ENCODE measurements around the gene BTBD6.
A peak's percentile ranks its signal among the peaks of the same experiment; 100 is the strongest.

BTBD6 gene

DNA sequence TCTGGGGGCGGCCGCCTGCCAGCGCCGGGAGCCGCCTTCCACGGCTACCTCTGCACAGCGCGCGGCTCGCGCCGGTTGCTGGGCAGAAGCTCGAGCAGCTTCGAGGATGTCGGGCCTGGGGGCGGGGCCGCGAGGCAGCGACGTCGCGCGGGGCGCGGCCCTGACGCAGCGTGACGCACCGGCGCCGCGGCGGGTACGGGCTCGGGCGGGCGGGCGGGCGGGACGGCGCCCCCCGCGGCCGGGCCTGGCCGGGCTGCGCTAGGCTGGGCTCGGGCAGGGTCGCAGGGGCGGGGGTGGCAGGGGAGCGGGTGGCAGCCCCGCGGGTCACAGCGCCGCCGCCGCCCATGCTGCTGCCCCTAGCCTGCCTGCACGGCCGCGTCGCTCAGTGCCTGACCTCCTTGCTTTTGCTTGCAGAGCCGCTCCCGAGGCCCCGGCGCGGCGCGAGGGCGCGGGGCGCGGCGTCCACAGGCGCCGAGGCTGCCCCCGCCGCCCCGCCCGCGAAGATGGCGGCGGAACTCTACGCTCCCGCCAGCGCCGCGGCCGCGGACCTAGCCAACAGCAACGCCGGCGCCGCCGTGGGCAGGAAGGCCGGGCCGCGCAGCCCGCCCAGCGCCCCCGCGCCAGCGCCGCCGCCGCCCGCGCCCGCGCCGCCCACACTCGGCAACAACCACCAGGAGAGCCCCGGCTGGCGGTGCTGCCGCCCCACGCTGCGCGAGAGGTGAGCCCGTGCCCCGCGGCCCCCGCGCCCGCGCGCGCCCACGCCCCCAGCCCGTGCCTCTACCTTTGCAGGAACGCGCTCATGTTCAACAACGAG, at the start of gene BTBD6:
BTBD6 (plus strand) TSS at position 166 of the 814 bp plus-strand sequence; CDS start at position 345, 179 bp downstream.
- DNase-seq (ENCODE audit: low read depth in 2 of 2): peak; percentile 84 to 86

DNA sequence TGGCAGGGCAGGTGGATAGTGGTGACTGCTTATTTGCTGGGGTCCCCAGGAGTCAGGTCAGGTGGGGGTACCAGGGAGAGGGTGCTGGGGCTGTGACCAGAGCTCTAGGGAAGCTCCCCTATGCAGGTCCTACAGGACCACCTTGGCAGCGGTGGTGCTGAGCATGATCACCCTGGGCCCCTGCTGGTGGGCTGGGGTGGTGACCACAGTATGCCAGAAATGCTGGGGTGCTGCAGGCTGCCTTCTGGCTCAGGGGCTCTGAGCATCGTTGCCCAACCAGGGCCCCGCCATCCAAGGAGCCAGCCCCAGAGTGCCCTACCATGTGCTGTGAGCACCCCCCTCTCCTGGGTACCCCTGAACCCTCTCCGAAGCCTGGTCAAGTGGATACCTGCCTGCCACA, 49.7 kb upstream of the BTBD6 start:
- no peak for DNase-seq (ENCODE audit: low read depth in 2 of 2)

- no peak for DNase-seq (ENCODE audit: low read depth in 2 of 2)
These were observed 49.2 kb upstream of the BTBD6 start for GRCh38 chr14:105199093-105199492.

DNA sequence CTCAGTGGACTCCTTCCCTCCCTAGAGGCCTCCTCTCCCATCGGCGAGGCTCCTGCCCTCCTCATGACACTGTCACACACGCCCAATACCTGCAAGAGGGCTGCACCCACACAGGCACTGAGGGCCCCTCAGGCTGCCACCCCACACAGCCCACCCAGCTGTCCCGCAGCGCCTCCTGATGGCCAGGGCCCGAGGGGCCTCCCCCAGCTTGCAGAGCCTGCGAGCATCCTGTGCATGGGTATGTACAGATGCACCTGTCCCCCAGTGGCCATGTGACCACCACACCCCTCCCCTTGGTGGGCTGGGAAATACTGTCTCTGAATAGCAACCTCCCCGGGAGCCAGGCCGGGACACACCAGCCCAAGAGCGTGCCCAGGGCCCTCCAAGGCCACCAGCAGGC, 48.3 kb upstream of the BTBD6 start:
- no peak for DNase-seq (ENCODE audit: low read depth in 2 of 2)

GRCh38 chr14:105200641-105201040, 47.7 kb upstream of the BTBD6 start:
- DNase-seq (ENCODE audit: low read depth in 2 of 2): no peak

GRCh38 chr14:105201156-105201924, 47.0 kb upstream of the BTBD6 start:
- no peak for DNase-seq (ENCODE audit: low read depth in 2 of 2)

DNA sequence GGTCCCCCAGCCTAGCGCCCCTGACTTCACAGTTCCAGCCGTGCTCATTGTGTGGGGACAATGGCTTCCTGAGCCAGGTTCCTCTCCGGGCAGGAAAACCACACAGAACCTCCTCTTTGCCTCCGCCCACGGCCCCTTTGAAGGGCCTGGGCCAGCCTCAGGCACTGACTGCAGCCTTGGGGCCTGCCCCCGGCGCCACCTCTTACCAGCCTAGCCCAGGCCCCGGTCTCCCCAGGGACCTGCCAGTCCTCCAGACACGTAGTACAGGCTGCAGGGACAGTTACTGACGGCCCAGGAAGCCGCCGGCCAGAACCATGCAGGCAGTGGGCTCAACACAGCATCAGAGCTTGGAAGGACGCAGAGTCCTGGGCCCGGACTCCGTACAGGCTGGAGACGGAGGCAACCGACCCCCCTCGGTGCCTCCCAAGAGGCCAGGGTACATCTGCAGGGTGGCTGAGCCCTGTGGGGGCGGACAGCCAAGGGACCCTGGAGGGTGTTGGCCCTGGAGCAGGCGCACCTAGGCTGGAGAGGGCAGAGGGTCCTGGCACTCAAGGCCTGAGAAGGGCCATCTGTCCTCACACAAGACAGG, 46.3 kb upstream of the BTBD6 start:
- DNase-seq (ENCODE audit: low read depth in 2 of 2): peak in 1 of 2 donors; percentile 29

DNA sequence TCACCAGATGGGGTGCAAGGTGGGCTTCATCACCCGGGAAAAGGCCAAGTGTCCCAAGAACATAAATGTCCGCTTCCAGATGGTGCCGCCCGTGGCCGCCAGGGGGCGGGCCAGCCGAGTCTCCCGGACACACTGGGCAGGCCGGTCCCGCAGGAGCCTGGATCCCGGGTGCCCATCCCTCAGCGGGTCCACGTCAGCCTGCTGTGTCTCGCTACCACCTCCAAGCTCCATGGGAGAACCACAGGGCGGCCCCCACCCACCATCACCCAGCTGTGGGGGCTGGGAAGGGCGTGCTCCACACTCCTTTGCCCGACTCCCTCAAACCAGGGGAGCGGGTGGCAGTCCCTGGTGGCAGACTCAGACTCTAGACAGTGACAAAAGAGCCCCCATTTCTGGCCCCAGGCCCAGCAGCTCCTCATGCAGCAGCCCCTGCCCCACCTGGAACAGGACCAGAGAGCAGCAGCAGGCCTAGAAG, 45.2 kb upstream of the BTBD6 start:
- peak in 1 of 2 donors; percentile 28 for DNase-seq (ENCODE audit: low read depth in 2 of 2)

DNA sequence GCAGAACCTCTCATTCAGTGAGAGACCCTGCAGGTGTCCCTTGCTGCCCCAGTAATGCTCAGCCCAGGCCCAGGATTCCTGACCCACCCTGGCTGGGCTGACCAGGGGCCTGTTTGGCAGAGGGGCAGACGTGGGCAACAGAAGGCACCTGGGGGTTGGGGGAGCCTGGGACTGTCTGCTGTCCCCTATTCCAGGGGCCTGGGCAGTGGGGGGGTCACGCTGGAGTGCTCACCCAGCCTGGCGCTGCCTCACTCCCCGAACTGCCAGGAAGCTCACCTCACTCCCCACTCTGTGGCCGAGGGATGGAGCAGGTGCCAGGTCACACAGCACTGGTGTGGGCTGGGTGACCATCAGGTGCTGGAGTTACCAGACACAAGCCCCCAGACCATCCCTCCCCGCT, 44.6 kb upstream of the BTBD6 start:
- DNase-seq (ENCODE audit: low read depth in 2 of 2): no peak

- DNase-seq (ENCODE audit: low read depth in 2 of 2): no peak
These were observed 44.0 kb upstream of the BTBD6 start for GRCh38 chr14:105204206-105204930.

DNA sequence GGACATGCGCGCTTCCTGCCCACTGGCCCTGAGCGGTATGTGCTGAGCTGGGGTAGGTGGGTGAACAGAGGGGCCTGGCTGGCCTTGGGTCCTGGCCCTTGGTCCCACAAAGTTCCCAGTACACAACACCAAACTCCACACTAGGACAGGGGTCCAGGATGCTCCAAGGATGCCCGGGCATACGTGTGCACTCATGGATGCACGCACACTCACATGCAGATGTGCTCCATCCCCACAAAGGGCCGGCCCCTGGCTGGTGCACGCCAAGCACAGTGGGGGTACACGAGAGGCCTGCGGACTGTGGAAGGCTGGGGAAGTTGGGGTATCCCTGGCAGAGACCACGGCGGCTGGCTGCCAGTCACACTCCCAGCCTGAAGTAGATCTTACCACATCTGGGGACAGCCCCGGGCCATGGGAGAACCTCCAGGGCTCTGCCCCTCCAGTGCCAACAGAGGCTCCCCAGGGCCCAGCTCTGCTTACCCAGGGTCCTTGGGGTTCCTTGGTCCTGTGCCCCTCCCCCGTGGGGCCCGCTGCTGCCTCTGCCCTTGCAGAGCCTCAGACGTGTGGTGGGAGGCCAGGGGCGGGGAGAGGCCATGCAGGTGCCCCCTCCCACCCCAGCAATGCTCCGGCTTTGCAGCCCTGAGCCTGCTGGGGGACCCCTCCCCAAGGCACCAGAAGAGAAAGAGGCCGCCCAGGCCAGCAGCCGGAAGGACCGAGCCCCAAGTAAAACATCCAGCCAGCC, 43.2 kb upstream of the BTBD6 start:
- no peak for DNase-seq (ENCODE audit: low read depth in 2 of 2)

DNA sequence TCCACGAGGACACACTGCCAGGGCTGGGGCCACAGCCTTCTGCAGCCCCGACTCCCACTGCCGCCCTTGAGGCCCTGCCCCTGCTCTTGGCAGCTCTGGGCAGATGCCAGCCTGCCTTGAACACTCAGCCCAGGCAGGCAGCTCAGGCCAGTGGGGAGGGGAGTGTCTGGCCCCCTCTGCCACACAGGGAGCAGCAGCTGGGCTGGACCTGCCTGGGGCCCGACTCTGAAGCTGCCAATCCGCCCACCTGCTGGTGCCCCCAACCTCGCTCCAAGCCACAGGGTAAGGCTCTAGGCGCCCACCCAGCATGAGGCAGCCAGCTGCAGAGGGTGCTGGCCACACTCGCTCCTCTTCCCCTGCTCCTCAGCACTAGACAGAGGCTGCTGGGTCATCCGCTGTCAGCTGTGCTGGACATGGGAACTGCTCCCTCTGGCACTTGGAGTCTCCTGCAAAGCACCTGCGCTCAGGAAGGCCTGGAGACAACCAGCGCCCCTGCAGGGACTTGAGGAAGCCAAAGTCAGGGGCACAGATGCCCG, 42.6 kb upstream of the BTBD6 start:
- DNase-seq (ENCODE audit: low read depth in 2 of 2): no peak

- no peak for DNase-seq (ENCODE audit: low read depth in 2 of 2)
These were observed 41.5 kb upstream of the BTBD6 start for GRCh38 chr14:105206873-105207272.

GRCh38 chr14:105207460-105207901, 40.9 kb upstream of the BTBD6 start:
- DNase-seq (ENCODE audit: low read depth in 2 of 2): no peak

DNA sequence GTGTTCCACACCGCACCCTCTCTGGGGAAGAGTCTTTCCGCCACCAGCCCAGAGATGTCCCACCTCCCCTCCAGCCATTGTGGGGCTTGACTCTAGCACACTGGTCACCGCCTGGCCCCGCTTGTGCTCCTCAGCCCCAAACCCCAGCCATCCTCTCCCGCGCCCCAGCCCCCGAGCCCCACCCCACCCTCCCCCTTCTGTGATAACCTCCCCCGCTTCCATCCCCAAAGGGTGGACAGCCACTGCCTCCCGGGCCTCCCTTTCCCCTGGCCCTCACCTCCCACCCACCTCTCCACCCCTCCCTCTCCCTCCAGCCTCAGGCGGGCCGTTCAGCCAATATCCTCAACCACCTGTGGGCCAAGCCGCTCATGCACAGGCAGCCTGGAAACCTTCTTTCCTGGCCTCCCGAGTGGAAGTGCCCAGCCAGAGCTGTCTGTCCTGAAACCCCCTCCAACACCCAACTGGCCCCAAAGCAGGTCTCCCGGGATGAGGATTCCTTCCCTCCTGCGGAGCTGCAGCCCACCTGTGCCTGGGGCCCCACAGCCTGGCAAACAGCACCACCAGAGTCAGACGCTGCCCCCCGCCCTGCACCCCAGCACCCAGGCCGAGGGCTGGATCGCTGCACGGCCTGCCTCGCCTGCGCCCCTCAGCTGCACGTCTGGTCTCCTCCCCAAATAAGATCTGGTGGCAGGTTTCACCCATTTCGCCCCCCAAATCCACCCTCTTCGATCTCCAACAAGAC, 40.2 kb upstream of the BTBD6 start:
- no peak for DNase-seq (ENCODE audit: low read depth in 2 of 2)

DNA sequence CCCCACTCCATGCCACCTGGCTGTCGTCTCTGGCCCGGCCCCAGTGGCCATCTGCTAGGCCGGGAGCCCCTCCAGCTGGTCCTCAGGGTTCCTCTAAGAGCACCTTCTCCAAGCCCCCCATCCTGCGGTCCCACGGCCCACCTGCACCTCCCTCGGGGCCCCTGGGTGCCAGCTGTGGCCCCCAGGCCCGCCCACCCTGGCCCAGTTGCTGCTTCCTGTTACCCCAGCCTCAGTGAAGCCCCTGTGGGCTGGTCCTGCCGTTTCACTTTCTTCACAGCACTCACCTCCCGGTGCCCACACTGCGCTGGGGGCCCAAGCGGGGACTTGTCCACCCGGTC, 39.6 kb upstream of the BTBD6 start:
- DNase-seq (ENCODE audit: low read depth in 2 of 2): no peak

- DNase-seq (ENCODE audit: low read depth in 2 of 2): no peak
These were observed 39.2 kb upstream of the BTBD6 start for GRCh38 chr14:105209091-105209490.

DNA sequence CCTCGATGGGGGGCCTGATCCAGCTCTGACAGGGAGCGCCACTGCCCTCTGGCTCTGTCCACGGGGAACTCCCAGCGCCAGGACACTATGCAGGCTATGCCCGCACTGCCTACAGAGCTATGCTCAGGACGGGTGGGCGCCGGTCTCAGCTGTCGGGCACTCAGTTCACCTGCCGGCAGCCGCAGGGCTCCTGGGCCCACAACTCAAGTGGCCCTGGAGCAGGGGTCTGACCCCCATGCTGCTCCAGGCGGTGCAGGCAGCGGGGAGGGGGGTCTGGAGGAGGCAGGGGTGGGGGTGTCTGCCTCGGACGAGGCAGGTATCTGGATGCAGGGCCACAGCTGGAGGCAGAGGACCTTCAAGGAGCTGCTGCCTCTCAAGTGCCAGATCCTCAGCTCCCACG, 38.7 kb upstream of the BTBD6 start:
- no peak for DNase-seq (ENCODE audit: low read depth in 2 of 2)

DNA sequence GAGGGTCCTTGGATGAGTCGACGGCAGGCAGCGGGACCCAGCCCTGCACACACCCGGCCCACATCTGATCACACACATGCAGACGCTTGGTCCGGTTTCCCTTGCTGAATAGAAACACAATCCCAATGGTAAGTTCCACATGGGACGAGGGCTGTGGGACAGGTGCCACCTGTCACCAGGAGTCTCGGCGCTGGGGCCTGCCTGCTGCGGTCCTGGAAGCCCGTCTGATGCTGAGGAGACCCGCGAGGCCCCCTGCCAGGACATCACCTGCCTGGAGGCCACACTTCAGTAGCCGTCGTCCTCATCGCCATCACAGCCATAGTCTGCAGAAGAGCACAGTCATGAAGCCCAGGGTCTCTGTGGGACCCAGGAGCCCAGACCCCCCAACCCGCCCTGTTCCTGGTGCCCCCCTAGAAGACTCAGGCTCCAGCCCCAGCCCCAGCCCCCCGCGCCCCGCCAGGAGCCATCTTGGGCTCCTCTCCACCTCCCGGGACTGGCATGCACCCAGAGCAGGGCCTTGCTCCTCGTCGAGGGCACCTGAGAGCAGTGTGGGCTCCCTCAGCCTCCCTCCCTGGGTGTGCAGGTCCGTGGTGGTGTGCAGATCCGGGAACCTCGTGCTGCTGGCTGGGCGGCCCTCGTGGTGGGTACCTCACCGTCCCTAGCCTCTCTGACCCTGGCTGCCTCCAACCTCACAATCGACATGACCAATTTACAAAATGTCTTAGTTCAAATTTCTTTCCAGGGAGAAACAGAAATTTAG, 37.9 kb upstream of the BTBD6 start:
- no peak for DNase-seq (ENCODE audit: low read depth in 2 of 2)

Measured in stimulated activated CD8-positive, alpha-beta memory T cell treated with anti-CD3 and anti-CD28 coated beads, Interleukin-15, amount 100 ng/mL, for 48 hours (primary cell).